A673 (cell line): ENCODE results near the gene COMT. TPM values are rescaled to one million over a fixed set of nuclear protein-coding genes. Genes with fewer than 3 reads are reported as not detected.

Source experiments
- BruUV-seq: library from RNA; stranded (reverse); fragments of 400-500 nt; replicated peaks from 2 replicates; lab custom pipeline; 2021; lab: Mats Ljungman, UMichigan
- CTCF ChIA-PET: fragments of 300-600 bp; sonication (Branson Sonifier 250); formaldehyde crosslinking; loops from one replicate; lab custom pipeline; 2022; ENCODE audit warnings: antibody characterized with exemption; lab: Charles Lee
- POLR2A ChIA-PET: fragments of 300-600 bp; sonication (Branson Sonifier 250); formaldehyde crosslinking; loops from one replicate; lab custom pipeline; 2022; ENCODE audit warnings: antibody characterized with exemption; ENCODE audit not compliant: low non-redundant PET; lab: Charles Lee
- DNase-seq: peaks from one replicate; pipeline ENCODE4 v3.0.0-alpha.2; 2015; ENCODE audit warnings: low spot score
- H3K27ac ChIP-seq: fragments of 200-600 bp; sonication (generic); 2 replicates; pipeline ENCODE4 v1.5.1; 2016; ENCODE audit warnings: mixed run types, low read depth, mild to moderate bottlenecking, mixed read lengths, antibody characterized with exemption, low read length; ENCODE audit not compliant: poor library complexity, severe bottlenecking
- H3K27me3 ChIP-seq: fragments of 200-600 bp; sonication (generic); replicated peaks from 2 replicates; pipeline ENCODE4 v1.6.1; 2017; ENCODE audit warnings: mixed run types, low read depth, mild to moderate bottlenecking, mixed read lengths, antibody characterized with exemption, low read length; ENCODE audit not compliant: insufficient read depth, poor library complexity
- H3K36me3 ChIP-seq: fragments of 200-600 bp; sonication (generic); 2 replicates; pipeline ENCODE4 v1.6.1; 2016; ENCODE audit warnings: mixed run types, mild to moderate bottlenecking, mixed read lengths, antibody characterized with exemption, low read length; ENCODE audit not compliant: insufficient read depth, poor library complexity, severe bottlenecking
- H3K4me1 ChIP-seq: fragments of 200-600 bp; sonication (generic); 2 replicates; pipeline ENCODE4 v1.6.1; 2017; ENCODE audit warnings: mixed run types, mild to moderate bottlenecking, mixed read lengths, antibody characterized with exemption, low read length; ENCODE audit not compliant: insufficient read depth, poor library complexity, severe bottlenecking
- H3K4me3 ChIP-seq: fragments of 200-600 bp; sonication (generic); 2 replicates; pipeline ENCODE4 v1.5.1; 2016; ENCODE audit warnings: low read depth, mixed run types, mild to moderate bottlenecking, mixed read lengths, low read length; ENCODE audit not compliant: poor library complexity, severe bottlenecking
- H3K9me3 ChIP-seq: fragments of 200-600 bp; sonication (generic); 2 replicates; pipeline ENCODE4 v1.6.1; 2016; ENCODE audit warnings: mixed run types, low read depth, mild to moderate bottlenecking, mixed read lengths, antibody characterized with exemption, low read length; ENCODE audit not compliant: poor library complexity, severe bottlenecking
- CTCF ChIP-seq: fragments of 300-800, 200-600 bp; sonication (generic); conservative IDR thresholded peaks from 2 replicates; pipeline ENCODE4 v1.5.1; 2017; ENCODE audit warnings: low read depth, mild to moderate bottlenecking, antibody characterized with exemption, low read length, moderate library complexity, mixed read lengths
- EZH2 ChIP-seq: fragments of 200-600 bp; sonication (generic); IDR thresholded peaks from 2 replicates; pipeline ENCODE4 v1.6.1; 2017; ENCODE audit warnings: borderline replicate concordance, low read depth, mild to moderate bottlenecking, mixed read lengths, antibody characterized with exemption, low read length; ENCODE audit not compliant: poor library complexity, severe bottlenecking
- intact Hi-C: fragments of 100-400 bp; cut with micrococcal nuclease; formaldehyde crosslinking; loops from one replicate; pipeline ENCODE4 v1.10.0; 2022; ENCODE audit not compliant: unreplicated experiment
- total RNA-seq: library from RNA; stranded (reverse); gene quantifications from 2 replicates; pipeline ENCODE4 v1.2.3, GENCODE V29; 2021

Gene COMT
- total RNA-seq, 1 experiment from 2014 or later = 87.8 TPM

- Histone ChIP-seq H3K36me3 (peaks cover 7% of the 10 kb centered on the region), H3K4me3 (no peak overlapping the region), H3K9me3 (no peaks in the 10 kb centered on the region), H3K27ac (no peak overlapping the region), H3K27me3 (no peaks in the 10 kb centered on the region), H3K4me1 (peaks cover 32% of the 10 kb centered on the region)
- ChIA-PET CTCF (no interaction called here), POLR2A (no interaction called here)
- no peak for TF ChIP-seq CTCF
- TF ChIP-seq EZH2 = no peak
- BruUV-seq = no TSS peak
- no peak for DNase-seq
- intact Hi-C loops = loop anchor here (2.0 kb wide), 1 partner anchor 51 kb away; no protein-coding TSS in a partner anchor
Measured at GRCh38 chr22:19961868-19962245, 20.3 kb downstream of the COMT start.

GRCh38 chr22:19962246-19962908 lies 20.8 kb downstream of the COMT start:
- Histone ChIP-seq H3K36me3 (peaks cover 13% of the 10 kb centered on the region), H3K27me3 (no peaks in the 10 kb centered on the region), H3K9me3 (no peaks in the 10 kb centered on the region), H3K4me3 (no peak overlapping the region), H3K27ac (peak overlapping the region; percentile 17), H3K4me1 (peaks cover 32% of the 10 kb centered on the region)
- no peak for TF ChIP-seq EZH2
- TF ChIP-seq CTCF = peak; percentile 87
- BruUV-seq = no TSS peak
- DNase-seq = peak; percentile 96
- CTCF ChIA-PET = interaction anchor here (0.6 to 0.7 kb wide), 13 partner anchors 14 to 355 kb away, joined by 3 to 11 read pairs (median 6); partner anchors contain the start of gene TRMT2A
- POLR2A ChIA-PET = interaction anchor here (0.6 kb wide), 1 partner anchor 51 kb away, joined by 4 read pairs; no protein-coding TSS in a partner anchor
- intact Hi-C loops = loop anchor here (2.0 kb wide), 1 partner anchor 50 kb away; no protein-coding TSS in a partner anchor

GRCh38 chr22:19962909-19963806 lies 21.6 kb downstream of the COMT start:
- peaks cover 32% of the 10 kb centered on the region for H3K4me1 ChIP-seq
- intact Hi-C loops = loop anchor here (2.0 kb wide), 1 partner anchor 50 kb away; no protein-coding TSS in a partner anchor
- no peaks in the 10 kb centered on the region for H3K27me3 ChIP-seq
- no peak for TF ChIP-seq CTCF
- H3K4me3 ChIP-seq = no peak overlapping the region
- no peaks in the 10 kb centered on the region for H3K9me3 ChIP-seq
- BruUV-seq = no TSS peak
- H3K36me3 ChIP-seq = peaks cover 20% of the 10 kb centered on the region
- DNase-seq = no peak
- ChIA-PET POLR2A (interaction anchor here (0.6 kb wide), 1 partner anchor 50 kb away, joined by 4 read pairs; no protein-coding TSS in a partner anchor), CTCF (interaction anchor here (0.6 to 0.7 kb wide), 13 partner anchors 15 to 355 kb away, joined by 3 to 11 read pairs (median 6); partner anchors contain the start of gene TRMT2A)
- peak overlapping the region; percentile 17 for H3K27ac ChIP-seq
